GM21360 (cell line): ENCODE measurements around the gene MRTFA.

ENCODE experiments used
- ATAC-seq: cut with Tn5 transposase; IDR thresholded peaks from one replicate; pipeline ENCODE4 v1.9.1; 2021; ENCODE audit warnings: mild to moderate bottlenecking, moderate library complexity; ENCODE audit not compliant: unreplicated experiment

The MRTFA gene

DNA sequence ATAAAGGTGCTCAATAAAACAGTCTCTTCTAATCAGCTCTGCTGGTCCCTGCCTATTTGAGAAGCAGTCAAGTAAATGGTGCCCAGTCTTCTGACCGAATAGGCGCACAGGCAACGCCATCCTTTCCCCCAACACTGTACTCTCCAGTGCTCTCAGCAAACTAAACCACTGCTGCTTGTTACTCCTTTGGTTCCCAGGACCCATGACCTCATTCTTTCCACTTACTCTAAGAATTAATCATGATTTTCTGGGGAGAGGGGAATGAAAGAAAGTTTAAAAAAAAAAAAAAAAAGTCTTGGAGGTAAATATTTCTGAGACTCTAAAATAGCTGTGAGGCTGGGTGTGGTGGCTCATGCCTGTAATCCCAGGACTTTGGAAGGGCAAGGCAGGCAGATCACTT, 202.4 kb downstream of the MRTFA start:
- no peak for ATAC-seq

DNA sequence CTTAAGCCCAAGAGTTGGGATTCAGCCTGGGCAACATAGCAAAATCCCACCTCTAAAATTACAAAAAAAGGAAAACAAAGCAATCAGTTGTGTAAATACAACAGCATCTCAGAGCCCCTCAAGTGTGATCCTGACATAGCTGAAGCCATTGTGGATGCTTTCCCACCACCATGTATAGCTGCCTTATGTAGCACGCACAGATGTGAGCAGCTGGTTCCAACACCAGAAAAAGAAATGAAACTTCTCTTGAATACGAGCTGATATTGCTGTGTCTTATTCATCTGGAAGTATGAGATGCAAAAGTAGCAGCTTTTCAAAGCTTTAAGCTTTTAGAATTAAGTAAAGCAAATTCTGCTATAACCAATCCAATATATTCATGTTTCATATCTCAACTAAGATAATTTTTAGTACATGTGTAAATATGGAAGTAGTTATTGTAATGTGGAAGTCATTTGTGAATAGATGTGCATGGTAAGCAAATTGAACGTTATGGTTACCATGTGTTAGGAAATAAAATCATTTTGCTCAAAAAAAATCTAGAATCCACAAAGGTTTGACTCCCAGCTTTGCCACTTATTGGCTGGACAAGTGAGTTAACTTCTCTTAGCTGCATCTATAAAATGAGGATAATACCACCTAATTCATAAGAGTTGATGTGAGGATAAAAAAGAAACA, 203.0 kb downstream of the MRTFA start:
- no peak for ATAC-seq

DNA sequence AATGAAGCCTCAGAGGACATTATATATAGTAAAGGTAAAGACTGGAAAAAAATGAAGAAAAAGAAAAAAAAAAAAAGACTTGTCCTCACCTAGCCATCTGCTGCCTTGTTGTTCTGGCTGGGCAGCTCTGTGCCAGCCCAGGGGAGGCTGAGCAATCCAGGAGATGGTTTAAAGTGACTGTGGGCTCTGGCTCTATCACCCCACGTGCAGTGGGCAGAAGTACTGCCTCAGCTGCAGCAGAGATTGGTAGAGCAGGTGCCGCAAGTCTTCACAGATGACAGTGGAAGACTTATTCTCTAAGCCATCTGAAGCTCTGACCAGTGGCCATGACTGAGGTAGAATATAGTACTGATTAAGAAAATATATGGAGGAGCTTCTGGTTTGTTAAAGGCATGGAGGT, 203.9 kb downstream of the MRTFA start:
- no peak for ATAC-seq

DNA sequence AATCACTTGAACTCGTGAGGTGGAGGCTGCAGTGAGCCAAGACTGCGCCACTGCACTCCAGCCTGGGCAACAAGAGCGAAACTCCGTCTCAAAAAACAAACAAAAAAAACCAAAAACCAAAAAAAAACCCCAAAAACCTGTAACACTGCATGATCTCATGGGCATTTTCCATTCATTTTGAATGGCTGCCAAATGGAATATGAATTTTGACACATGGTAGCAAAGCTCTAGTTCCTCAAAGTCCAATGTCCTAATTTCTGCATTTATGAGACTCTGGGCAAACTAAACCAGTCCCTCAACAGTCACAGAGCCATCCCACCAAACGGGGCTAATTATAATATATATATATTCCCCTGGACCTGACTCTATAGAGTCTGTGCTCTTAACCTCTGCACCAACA, 204.4 kb downstream of the MRTFA start:
- no peak for ATAC-seq

DNA sequence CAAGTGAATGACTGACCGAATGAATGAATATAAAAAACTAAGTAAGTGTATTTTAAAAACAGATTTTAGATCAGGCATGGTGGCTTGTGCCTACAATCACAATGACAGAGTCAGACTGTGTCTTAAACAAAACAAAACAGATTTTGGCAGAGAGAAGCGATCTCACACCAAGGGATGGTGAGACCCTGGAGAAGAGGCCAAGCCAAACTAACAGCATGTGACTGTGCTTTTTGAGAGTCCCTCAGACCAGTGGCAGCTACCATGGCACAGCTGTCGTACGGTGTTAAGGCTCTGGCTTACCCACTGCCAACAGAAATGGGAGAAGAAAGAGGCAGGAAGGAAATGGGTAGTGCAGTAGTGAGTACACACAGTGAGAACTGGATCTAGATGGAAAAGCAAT, 205.5 kb downstream of the MRTFA start:
- ATAC-seq = no peak

DNA sequence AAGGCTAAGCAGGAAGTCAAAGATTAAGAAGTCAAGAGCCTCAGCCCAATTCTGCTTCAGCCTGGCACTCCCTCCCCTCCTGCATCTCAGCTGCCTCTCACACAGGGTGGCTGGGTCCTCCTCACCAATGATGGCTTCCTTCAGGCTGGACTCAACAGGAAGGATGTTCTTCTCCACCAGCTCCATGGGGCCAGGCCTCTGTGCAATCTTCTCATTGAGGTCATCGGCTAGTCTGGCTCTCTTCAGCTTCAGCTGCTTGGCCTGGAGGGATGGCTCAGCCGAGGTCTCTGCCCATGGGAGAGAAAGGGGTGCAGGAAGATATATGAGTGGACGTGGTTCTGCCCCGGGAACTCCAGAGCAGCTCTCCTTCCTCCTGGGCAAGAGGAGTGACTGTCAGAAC, 207.0 kb downstream of the MRTFA start:
- ATAC-seq = no peak

DNA sequence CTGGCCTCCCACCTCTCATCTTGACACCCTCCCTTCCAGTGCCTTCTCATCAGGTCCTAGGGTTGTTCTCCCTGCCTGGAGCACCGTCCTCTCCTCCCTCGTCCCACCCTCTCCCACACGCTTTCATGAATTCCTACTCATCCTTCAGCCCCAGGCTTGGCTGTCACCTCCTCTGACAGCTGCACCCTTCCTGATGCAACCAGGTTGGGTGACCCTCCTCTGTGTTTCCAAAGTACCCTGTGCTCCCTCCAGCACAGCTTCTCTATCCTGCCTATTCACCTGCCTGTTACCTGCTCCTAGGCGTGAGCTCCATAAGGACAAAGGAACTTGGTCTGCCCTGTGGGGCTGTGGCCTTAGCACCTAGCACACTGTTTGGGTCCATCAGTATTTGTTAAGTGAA, 207.7 kb downstream of the MRTFA start:
- no peak for ATAC-seq

DNA sequence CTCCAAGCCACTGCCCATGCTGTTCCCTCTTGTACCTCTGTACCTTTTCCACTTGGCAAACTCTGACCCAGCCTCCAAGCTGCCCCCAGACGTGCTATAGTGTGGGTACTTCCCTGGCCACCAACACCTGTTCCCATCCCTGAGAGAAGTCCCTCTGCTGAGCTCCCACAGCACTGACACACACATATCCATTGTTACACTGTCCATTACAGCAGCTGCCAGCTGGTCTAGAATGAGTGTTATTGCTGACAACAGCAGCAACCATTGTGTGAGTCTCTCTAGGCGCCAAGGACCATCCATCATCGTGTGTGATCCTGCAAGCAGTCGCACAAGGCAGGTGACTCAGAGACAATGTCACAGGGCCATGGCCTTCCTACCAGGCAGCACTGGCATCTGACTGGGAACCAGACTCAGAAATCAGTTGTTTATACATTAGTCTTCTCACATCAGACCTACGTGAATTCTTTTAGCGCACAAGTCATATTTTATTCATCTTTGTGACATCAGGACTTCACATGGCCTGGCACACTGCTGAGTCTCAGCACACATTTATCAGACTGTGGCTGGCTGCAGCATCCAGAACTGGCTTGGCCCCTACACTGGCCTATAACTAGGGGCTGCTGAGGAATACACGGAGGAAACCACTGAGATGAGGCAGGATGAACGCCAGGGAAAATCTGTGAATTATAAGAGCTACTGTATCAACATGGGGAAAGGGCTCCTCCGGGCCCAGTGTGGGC, 209.8 kb downstream of the MRTFA start:
- no peak for ATAC-seq

DNA sequence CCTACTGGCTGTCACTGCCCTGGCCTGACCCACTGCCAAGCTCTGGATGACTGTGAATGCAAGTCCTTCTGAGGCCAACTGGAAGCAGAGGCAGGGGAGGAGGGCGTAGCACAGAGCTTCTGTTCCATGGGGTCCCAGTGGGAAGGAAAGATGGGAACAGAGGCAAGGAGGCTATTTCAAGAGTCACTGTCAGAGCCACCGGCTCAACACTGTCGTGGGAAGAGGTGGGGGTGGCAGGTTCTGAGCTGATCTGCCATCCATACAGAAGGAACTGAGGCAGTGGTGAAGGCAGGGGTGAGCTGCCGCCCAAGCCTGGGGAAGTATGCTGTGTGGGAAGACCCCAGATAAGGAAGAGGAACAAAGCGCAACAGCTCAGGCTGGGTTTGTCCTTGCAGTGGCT, 211.4 kb downstream of the MRTFA start:
- no peak for ATAC-seq

DNA sequence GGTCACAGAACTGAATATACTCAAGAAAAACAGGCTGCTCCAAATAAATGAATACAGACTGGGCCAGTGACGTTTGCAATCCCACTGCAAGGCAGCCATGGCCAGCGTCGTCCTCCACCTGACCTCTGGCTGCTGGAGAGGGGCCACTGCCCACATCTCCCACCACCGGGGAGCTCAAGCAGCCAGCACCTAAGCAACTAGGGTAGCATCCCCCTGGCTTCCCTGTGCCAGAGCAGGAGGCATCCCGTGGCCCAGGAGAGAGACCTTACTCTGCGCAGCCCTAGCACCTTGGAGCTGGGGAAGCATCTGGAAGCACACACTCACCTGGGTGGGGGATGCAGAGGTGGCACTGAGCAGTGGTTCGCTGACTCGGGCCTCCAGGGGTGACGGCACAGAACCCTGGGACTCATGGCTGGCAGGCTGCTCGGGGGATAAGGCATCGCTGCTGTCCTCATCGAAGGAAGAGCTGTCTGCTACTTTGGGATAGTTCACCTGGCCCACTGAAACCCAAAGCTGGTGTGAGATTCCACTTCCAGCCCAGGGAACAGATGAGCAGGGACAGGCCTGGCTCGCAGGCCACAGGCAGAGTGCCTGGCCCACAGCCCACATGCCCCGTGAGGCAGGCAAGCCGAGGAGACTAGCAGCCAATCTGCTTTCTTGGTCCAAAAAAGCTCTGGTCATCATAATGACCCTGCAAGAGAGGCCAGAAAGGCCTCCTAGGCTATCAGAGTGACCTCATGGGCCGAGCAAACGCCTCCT, 212.5 kb downstream of the MRTFA start:
- no peak for ATAC-seq

DNA sequence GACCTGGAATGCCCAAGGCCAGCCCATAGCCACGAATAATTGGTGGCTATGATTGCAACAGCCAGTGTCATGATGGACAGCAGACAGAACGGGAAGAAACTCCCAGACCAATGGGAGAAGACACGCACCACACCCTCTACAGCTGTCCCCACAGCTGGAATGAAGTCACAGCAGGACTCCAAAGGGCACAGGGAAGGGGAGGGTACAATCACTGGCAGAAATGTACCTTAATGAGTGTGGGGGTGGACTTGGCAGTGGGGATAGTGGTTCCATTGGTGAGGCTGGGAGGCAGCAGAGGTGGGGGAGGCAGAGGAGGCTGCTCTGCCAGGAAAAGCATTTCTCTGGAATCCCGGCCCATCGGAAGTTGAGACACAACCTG, 213.2 kb downstream of the MRTFA start:
- ATAC-seq = no peak

DNA sequence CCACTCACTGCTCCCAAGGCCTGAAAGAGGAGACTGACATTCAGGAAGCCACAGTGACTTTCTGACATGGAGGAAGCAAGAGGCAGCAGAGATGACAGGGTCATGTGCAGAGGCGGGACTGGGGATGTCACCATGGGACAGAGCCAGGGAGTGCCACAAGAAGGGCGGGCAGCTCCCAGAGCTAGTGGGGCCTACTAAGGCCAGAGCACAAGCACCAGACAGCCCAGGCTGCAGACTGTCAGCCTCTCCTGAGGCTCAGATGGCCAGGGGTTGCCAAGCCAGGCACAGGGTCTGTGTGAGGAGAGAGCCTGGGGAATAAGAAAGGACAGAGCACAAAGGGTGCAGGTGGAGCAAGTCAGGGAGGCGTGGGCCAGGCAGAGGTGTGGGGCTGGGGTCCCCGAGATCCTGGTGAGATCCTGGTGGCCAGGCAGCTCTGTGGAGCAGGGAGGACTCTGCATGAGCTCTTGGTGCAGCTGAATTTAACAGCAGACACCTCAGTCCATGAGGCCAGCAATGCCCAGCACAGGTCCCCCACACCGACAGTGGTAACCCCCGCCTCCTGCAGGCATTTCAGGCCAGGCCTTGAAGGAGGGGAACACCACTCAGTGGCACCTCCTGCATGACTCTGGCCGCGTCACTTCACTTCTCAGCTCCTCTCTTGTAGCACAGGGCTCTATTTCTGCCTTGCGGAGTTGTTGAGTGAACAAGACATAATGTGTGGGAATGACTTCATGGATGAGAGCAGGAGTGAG, 213.8 kb downstream of the MRTFA start:
- no peak for ATAC-seq

DNA sequence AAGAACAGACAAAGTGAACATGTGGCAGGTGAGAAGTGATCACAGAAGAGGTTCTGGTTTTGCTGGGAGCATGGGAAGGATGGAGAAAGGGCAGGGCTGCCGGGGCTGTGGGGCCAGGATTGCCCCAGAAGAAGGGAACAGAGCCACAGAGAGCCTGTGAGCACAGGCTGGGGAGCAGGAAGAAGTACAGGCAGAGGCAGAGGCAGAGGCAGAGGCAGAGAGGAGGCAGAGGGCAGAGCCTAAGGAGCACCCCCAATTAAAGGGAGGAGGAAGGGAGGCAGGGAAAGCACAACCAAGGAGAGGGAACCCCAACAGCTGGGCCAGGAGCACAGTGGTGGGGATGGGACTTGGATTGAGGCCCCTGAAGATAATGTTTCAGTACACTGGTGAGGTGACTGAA, 214.6 kb downstream of the MRTFA start:
- ATAC-seq = no peak

DNA sequence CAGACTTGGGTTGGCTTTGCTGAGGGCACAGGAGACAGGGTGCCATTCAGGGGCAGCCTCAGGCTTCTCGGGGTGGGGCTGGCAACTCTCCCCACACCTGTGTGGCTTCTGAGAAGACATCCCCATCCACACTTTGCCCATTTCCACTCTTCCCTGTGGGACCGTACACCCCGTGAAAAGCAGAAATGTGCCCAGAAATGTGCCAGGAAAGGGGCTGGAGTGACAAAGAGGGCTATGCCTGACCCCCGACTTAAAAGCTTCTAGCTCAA, 215.5 kb downstream of the MRTFA start:
- no peak for ATAC-seq

DNA sequence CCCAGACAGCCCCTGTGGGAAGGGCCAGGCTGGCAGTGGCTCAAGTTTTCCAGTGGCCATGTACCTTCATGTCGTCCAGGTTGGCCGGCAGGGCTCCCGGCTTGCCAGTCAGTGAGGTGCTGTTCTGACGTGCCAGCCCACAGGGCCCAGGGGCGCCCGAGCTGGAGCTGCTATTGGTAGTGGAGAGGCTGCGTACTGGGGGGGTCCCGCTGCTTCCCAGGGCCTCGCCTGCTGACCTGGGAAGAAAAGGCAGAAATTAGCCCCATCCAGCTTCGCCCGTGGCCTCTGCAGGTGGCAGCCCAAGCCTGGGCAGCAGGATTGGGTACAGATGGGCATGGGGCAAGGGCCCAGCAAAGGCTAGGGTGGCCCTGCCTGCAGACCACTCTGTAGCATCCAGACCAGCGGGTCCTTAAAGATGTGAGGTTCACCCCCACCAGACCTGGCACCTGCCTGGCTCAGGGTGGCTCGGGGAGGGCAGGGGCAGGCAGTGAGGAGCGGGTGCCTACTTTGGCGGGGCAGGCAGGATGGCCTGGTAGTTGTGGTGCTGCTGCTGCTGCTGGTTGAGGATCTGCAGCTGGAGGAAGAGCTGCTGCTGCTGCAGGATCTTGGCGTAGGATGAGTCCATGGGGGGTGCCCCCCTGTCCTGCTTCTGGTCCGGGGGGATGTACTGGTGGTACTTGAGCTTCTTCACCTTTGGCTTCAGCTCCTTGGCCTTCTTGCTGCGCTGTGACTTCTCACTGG, 216.0 kb downstream of the MRTFA start:
- no peak for ATAC-seq

DNA sequence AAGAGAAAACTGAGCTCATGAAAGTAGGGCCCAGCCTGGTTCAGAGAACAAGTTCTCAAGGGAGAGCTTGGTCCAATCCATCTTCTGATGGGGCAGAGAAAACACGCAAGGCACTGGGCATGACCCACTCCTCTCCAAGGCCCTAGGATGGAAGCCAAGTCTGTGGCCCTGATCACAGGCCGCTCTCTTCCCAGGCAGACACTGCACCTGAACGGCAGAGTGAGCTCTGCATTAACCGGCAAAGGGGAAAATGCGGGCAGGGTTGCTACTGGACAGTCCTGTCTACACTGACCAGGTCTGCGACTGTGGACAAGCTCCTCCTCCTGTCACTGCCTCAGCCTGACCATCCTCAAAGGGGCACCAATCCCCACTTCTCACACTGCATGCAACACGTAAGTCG, 216.8 kb downstream of the MRTFA start:
- no peak for ATAC-seq

DNA sequence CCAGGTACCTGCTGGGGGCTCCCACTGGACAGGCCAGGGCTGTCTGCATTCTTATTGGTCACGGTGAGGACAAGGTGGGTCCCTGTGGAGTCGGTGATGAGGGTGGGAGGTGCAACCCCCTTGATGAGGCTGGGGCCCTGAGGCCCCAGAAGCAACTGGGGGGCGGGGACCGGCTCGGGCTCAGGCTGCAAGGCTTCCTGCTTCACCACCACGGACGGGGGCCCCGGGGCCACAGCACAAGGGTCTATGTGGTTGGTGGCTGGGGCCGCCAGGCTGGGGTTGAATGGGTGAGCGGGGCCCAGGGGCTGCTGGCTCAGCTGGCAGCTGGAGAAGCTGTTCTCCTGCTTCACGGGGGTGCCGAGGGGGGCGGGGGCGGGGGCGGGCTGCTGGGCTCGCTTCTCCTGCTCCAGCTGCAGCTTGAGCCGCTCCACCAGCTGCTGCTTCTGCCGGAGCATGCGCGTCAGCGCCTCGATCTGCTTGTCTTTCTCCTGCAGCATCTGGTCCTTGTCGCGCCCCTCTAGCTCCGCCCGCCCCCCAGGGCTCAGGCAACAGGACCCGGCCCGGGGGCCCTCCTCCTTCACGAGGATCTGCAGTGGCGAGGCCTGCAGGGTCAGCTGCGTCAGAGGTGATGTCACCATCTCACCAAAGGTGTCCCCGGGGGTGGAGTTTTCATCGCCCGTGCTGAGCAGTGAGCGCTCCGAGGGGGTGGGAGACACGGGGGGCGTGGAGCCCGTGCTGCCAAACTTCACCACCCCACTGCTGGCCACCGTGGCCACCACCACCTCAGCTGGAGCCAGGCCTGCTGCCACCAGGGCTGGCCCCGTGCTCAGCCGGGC, 217.9 kb downstream of the MRTFA start:
- no peak for ATAC-seq

DNA sequence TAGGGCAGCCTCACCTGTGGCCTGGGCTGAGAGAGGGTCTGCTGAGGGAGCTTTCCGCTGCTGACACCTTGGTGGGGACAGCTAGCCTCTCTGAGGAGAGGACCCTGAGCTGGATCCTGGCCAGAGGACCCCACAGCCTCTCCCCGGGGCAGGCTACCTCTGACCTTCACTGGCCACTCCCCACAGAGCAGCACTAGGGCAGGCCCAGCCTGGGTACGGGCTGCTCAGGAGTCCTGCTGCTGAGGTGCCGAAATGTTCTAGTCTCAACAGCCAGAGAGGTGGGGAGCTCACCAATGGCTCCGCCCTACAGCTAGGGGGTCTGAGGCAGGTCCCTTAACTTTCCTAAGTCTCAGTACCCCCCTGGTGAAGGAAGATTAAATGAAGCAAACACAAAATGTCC, 218.6 kb downstream of the MRTFA start:
- no peak for ATAC-seq

DNA sequence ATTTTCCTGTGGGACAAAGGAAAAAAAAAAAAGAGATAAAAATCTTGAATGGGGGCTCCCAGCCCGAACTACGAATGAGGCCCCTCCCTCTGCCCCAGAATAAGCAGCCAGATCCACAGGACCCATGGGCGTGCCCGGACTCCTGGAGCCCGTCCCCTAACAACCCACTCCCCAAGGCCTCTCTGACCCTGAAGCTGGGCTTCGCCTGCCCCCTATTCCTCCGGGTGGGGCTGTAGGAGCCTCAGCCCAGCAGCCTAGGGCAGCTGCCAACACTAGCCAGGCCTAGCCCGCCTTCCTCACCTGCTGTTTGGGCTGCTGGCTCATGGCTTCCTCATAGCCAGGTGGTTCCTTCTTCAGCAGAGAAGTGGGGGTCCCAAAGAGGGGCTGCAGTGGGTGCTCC, 219.5 kb downstream of the MRTFA start:
- no peak for ATAC-seq

DNA sequence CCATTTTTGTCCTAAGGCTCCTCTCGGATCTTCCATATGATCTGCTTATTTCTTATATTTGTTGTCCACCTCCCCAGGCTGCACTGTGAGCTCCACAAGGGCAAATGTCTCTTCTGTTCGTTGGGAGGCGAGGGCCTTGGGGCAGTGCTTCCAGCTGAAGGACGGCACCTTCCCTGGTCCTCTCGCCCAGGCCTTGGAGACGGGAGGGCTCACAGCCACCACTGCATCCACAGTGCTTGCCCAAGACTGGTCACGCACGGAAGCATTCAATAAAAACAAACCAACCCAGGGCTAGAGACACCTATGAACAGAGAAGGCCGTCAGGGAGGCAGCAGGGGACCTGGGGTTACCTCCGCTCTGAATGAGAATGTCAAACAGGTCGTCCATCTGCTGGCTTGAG, 219.9 kb downstream of the MRTFA start:
- ATAC-seq = no peak
